NAMALWA (cell line): Measurements from ENCODE around the gene MCF2.

Source experiments
- DNase-seq: peaks from one replicate; pipeline ENCODE4 v3.0.0-alpha.2; 2015; ENCODE audit warnings: low spot score

MCF2 gene

DNA sequence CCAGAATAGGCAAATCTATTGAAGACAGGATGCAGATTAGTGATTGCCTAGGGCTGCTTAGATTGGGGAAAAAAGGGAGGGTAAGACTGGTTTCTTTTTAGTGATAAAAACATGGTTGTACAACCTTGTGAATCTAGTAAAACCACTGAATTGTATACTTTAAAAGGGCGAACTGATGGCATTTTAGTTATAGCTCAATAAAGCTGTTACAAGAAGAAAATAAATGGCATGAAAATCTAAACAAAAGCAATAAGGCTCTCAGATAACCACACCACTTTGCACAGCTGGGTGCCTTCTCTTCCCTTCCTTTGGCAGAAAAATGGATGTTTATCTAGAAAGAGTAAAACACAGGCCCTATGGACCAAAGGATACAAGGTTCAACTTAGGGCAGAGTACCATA lies 107.9 kb downstream of the MCF2 start:
- DNase-seq: no peak

DNA sequence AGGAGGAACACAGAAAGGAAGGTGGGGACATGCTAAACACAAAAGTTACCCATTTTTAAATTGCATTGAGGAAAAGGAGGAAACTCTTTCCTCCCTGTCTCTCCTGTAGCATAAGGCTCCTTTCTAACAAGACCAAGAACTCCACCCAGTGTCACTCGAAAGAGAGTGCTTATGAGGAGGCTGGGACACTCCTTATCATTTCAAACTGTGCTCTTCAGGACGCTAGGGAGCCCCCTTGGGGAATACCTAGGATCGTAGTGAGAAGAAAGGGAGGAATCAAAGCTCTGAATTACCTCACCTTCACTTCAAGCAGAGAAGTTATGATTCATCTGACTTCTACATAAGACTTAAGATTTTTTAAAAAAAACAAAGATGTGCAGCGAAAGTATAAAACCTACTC lies 111.9 kb downstream of the MCF2 start:
- no peak for DNase-seq

DNA sequence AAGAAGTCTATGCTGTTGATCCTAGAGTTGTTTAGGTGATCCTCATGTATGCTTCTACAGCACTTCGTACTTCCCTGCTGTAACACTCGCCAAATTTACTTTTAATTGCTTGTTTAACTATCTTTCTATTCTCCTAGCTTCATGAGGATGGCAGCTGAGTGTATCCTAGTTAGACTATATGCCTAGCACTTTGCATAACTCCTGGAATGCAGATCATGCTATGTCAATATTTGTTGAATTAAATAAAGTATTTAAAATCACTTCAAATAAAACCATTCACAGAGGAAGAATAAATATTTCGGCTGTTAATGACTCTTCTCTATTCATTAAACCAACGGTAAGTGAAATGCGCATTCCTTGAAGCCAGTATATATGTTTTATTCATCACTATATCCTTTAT lies 122.4 kb downstream of the MCF2 start:
- DNase-seq: no peak

DNA sequence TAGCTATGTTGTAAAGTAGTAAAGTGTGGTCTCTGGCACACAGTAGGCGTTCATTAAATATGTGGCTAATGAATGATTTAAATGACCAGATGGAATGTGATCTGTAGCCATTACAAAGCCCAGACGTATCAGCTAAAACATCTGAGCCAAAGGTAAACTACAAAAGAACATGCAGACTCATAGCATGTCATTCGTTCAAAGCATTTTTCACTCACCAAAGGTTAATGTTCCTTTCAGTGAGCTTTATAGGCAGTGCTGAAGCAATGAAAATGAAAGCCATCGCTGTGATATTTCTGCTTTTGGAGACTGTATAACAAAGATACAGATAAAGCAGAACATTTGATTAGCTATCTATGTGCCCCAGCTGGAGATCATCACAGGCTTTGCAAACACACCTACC lies 126.9 kb downstream of the MCF2 start:
- DNase-seq: no peak

DNA sequence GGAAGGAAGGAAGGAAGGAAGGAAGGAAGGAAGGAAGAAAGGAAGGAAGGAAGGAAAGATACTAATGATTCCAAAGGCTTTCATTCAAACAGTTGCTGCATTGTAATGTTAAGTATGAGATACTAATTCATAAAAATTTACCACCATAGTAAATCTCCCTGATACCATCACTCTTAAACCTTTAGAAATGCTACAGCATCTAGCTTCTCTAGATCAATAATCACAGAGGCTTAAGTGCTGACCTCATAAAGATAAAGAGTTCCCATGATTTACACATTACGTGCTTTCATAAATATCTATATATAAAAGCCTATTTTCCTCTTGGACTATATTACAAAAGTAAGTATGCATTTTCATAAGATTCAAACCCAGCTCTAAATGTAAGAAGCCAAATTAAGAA lies 141.0 kb downstream of the MCF2 start:
- DNase-seq: no peak

DNA sequence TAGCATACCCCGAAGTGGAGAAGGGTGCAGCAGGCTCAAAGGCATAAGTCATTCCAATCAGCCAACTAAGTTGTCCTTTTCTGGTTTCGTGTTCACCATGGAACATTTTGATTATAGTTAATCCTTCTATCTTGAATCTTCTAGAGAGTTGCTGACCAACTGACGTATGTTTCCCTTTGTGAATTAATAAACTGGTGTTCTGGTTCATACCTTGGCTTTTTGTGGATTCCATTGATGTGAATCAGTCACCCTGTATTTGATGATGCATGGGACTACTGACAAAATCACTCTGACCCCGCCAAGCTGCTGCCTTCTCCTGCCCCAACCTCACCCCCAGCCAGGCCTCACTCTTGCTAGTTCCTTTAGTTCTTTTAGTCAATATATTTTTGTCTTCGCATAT lies 144.7 kb downstream of the MCF2 start:
- DNase-seq: no peak

DNA sequence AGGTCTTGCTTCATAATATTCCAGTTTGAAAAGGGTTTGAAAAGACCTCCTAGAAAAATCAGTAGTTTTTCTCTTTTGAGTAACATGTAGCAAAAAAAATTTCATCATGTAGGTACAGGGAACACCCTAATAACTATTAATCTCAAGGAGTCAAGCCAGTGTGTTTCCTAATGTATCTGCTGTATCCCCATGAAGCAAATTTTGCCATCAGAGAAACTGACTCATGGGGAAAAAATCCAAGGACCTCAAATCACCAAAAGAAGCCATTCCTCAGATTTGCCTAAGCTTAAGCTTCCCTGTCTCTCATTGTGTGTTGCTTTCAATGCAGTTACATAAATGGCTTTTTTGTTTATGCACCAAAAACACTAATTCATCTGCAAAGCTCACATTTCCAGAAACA lies 147.7 kb downstream of the MCF2 start:
- DNase-seq: no peak

DNA sequence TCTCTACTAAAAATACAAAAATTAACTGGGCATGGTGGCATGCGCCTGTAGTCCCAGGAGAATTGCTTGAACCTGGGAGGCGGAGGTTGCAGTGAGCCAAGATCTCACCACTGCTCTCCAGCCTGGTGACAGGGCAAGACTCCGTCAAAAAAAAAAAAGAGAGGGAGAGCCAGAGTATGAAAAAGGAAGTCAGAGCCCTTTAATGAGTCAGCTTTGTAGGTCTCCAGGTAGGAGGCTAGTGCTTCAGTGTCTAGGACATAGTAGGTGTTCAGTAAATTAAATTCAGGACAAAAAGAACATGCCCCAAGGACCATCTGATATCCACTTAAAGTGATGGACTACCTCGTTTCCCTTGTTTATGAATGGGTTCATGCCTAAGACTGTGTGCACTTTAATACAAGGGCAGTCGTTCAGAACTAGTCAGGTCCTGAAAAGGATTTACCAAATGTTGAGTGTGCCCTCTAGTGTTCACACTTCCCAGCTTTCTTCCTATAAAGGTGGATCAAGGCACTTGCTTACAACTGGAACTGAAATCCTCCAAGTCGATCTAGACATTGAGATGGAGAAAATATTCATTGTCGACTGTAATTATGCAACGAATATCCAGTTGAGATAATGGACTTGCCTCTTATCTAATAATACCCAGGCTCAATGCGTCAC lies 148.5 kb downstream of the MCF2 start:
- DNase-seq: peak; percentile 71

DNA sequence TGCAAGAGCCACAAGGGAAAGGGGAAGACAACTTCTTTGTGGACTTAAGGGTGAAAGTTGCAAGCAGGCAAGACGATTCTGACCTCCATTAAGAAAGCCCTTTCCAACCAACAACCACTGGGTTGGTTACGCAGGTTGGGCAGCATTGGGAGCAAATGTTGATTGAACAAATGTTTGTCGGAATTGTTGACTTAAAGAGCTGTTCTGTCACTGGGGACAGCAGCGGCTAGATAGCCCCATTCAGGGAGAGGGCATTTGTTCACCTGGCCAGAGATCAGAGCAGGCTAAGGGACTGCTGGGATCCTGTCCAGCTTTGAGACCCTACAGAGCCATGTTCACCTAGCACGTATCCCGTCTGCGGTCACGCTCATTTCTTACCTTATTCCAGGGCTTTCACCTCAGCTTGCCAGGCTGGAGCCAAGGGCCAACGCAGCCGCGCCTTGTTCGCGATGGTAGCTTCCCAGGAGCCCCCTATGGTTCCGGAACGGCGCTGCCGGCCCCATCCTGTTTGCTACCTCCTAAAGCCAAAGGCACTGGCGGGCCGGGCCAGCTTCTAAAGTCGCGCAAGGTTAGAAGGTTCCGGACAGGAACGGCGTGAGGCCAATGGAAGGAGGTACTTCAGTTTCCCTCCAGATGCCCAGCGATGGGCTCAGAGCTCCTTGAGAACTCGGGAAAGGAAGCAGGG lies 152.8 kb downstream of the MCF2 start:
- no peak for DNase-seq

DNA sequence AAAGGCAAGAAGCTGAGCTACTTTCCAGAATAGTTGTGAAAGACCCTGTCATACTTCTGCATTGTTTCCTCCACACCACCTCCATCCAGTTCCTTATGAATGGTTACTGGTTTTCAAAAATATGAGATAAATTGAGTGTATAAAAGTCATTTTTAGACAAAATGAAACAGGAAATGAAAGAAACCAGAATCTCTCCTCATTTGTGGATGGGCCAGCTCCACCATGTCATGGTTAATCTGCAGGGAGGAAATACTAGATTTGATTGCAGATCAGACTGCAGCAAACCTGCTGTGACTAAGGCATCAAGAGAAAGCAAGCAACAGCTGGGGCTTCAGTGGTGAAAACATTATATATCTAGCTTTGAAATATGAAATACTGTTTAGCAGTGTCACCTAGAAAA lies 153.6 kb downstream of the MCF2 start:
- peak; percentile 42 for DNase-seq

DNA sequence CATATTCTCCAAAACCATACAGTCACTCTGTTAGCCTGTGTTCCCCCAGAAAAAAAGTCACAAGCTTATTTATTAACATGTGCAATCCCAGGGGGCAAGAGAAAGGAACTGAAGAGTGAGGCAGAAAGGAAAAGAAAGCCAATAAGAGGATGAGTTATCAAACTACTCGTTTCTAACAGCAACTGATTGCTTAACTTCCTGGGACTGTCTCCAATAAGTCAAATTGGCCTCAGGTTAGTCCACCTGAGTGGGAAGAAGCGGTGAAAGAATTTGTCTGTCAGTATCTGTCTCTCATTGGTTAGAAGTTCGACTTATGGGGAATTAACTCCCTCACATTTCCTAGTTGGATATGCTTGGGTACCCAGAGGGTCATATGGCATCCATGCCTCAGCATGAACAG lies 163.4 kb downstream of the MCF2 start:
- DNase-seq: no peak

DNA sequence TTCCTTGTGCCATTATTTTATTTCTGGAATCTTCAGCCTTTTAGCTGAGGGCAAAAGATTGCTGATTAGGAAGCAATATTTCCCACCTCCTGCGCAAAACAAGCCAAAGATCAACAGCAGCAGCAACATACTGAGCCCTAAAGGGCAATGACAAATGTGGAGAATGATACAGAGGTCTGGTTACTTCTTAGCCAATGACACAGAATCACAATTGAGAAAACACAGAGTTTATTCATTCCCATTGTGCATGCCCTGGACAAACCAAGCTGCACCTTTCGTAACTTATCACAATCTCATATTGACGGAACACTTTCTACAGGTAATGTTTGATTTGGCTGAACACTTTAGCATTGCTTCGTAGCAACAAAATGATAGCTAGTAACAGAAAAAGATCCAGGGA lies 164.0 kb downstream of the MCF2 start:
- no peak for DNase-seq

DNA sequence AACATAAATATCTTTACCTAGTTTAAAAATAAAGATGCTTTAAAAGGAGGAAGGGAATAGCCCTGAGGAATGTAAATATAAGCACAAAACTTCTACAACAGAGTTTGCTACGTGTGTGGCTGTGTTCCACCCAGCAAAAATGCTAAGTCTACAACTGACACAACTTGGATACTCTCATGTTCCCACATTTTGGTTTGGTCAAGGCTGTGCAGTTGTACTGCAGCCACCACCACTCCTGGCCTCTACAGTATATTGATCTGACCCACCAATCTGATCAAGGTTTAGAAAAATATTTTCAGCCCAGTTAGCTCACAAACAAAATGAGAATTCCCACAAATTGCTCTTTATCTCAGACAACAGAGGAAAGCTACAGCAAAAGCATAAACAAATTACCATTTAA lies 165.3 kb downstream of the MCF2 start:
- DNase-seq: no peak

DNA sequence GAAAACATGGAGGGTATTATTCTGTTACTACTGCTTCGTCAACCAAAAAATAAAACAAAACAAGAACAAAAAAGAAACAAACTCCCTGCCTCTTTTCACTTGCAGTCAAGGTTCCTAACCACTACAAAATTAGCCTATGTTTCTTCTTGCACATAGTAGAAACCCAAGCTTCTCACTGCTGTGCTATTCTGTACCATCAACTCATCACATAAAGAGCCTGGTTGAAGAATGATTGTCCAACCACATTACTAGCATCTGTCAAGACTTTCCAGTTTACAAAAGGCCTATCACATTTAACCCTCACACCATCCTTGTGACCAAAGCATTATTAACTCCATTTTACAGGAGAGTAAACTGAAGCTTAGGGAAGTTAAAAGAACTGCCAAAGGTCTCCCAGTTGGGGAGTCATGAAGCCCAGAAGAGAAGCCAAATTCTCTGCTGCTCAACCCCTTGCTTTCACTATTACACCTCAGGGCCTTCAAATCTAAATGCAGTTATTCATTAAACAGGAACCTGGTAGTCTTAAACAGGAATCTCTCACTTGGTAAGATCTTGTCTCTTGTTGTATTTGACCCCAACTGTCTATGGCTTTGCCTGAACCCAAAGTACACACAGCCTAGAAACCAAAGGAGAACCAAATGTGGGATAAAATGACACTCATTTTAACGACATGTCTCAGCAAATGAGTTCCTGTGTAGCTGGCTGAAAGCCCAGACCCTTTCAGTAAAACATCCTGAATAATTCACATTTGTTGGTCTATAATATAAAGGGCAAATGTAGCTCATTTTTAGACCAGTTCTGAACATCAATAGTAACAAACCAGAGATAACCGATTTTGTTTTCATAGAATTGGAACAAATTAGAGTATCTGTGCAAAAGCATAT lies 168.8 kb downstream of the MCF2 start:
- no peak for DNase-seq

DNA sequence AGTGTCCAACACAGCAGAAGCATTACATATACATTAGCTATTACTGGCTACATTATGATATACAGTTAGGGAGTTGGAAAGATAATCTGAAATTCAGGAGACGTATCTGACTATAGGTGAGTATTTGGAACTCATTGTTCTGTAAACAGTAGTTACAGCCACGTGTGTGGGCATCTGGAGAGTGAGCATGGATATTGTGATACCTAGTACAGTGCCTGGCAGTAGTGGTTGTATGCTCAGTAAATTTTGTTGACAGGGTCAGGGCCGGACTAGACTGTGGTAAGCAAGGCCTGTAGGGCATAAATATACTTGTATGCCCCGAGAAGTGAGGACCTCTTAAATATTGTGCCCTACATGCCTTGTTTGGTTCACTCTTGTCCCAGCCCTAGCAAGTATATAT lies 174.5 kb downstream of the MCF2 start:
- no peak for DNase-seq

DNA sequence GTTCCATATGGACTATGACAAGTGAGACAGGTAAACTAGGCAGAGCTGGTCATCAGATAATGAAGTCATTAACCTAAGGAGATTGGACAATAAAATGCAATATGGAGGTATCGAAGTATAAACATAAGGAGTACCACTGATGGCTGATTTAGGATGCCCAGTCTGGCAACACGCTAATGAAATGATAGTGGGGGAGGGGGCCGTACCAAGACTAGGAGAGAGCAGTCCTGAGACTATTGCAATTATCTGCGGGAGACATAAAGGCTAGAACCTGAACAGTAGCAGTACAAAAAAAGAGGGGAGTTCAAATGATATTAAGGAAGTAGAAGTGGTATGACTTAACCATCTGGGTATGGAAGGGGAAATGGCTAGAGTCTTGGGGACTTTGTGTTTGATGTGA lies 175.1 kb downstream of the MCF2 start:
- DNase-seq: no peak
